Esophagus muscularis mucosa (tissue), 4 donors: ENCODE data around the gene GNG7.

Experiments
- CTCF ChIP-seq, 3 experiments: fragments of 200-600 bp in 2 of 3; fragments of 450-650 bp in 1 of 3; sonication (generic) in 2 of 3; IDR thresholded peaks; one replicate each; pipeline ENCODE4 v1.5.1; 2017 to 2019; ENCODE audit warnings: antibody characterized with exemption in 3 of 3, mild to moderate bottlenecking in 2 of 3, moderate library complexity in 1 of 3
- EP300 ChIP-seq: sonication (generic); formaldehyde crosslinking; IDR thresholded peaks from one replicate; pipeline ENCODE4 v1.6.1; 2017; ENCODE audit warnings: antibody characterized with exemption
- POLR2A ChIP-seq: fragments of 450-650 bp; IDR thresholded peaks from one replicate; pipeline ENCODE4 v1.6.1; 2017; ENCODE audit warnings: antibody characterized with exemption, moderate library complexity, mild to moderate bottlenecking, low read depth

DNA sequence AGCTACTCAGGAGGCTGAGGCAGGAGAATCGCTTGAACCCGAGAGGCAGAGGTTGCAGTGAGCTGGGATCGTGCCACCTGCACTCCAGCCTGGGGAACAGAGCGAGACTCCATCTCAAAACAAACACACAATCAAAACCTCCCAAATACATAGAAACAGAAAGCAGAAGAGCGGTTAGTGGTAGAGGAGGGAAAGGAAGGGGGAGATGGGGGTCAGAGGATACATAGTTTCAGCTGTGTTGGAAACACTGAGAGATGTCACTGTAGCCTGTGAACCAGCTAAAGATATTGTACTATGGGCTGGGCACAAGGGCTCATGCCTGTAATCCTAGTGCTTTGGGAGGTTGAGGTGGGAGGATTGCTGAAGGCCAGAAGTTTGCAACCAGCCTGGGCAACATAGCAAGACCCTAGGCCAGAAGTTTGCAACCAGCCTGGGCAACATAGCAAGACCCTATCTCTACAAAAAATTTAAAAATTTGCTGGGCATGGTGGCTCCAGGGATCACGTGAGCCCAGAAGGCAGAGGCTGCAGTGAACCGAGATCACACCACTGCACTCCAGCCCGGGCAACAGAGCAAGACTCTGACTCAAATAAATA, 49.9 kb downstream of the GNG7 start:
- TF ChIP-seq CTCF (IDR thresholded peaks at IDR 0.05), result no peak
- no peak for TF ChIP-seq POLR2A
- no peak for TF ChIP-seq EP300
